Right lobe of liver (tissue), 6 donors: ENCODE data around the gene IRF1. TPM values are rescaled to one million over a fixed set of nuclear protein-coding genes. Genes with fewer than 3 reads are reported as not detected.

Source experiments
- ATAC-seq, 4 donors: fragments of 200-7000 bp; cut with Tn5 transposase; one replicate each; pipeline ENCODE4 v1.9.1; 2020; ENCODE audit warnings: mild to moderate bottlenecking in 4 of 4, moderate library complexity in 4 of 4
- DNase-seq, 3 donors: peaks; one replicate each; pipeline ENCODE4 v3.0.0-alpha.2; 2020
- H3K27ac ChIP-seq, 3 donors: fragments of 200-600 bp; one replicate each; pipeline ENCODE4 v1.8.0; 2022
- H3K27me3 ChIP-seq, 2 donors: fragments of 200-600 bp; one replicate each; pipeline ENCODE4 v1.8.0; 2022
- H3K36me3 ChIP-seq, 4 donors: fragments of 200-600 bp; sonication (generic) in 1 of 4; one replicate each; pipeline versions ENCODE4 v1.5.1 to v1.8.0; 2017 to 2022; ENCODE audit warnings: control low read depth in 1 of 4
- H3K4me1 ChIP-seq, 4 donors: fragments of 200-600 bp; sonication (generic) in 1 of 4; one replicate each; pipeline versions ENCODE4 v1.5.1 to v1.8.0; 2017 to 2022; ENCODE audit warnings: control low read depth in 1 of 4
- H3K4me3 ChIP-seq, 3 donors: fragments of 200-600 bp; one replicate each; pipeline ENCODE4 v1.8.0; 2022
- H3K9me3 ChIP-seq, 4 donors: fragments of 200-600 bp; sonication (generic) in 1 of 4; one replicate each; pipeline versions ENCODE4 v1.5.1 to v1.8.0; 2017 to 2022; ENCODE audit warnings: control low read depth in 1 of 4
- CTCF ChIP-seq, 4 donors: fragments of 200-600 bp in 3 of 4; fragments of 450-650 bp in 1 of 4; IDR thresholded peaks; one replicate each; pipeline versions ENCODE4 v1.5.1 to v1.8.0; 2016 to 2022; ENCODE audit warnings: antibody characterized with exemption in 4 of 4, mild to moderate bottlenecking in 2 of 4
- POLR2A ChIP-seq: fragments of 450-650 bp; IDR thresholded peaks from one replicate; pipeline ENCODE4 v1.6.1; 2017; ENCODE audit warnings: antibody characterized with exemption, mild to moderate bottlenecking
- WGBS: methylation state at CpG from one replicate; pipeline ENCODE4 v1.1.6; 2018; ENCODE audit warnings: low coverage, low lambda C conversion rate; ENCODE audit not compliant: insufficient coverage; ENCODE audit errors: missing lambda C conversion rate; 5-methylcytosine and 5-hydroxymethylcytosine counted together
- intact Hi-C, 2 donors: fragments of 100-400 bp; cut with DNase I; formaldehyde crosslinking; loops; one replicate each; pipeline versions ENCODE4 v1.11.2 to v1.14.1; 2022
- total RNA-seq, 6 experiments: library from RNA; depleted of rRNA in 2 of 6; stranded (reverse); fragments of >200 nt in 2 of 6; fragmentation: NEBNext Ultra II Directional in 3 of 6; extraction: Animal tissue kit (Norgen Biotek cat#: 25700) in 3 of 6; gene quantifications; one replicate each; pipeline versions ENCODE4 v1.1.0 to v1.2.4, GENCODE V29; 2016 to 2023
- donor health status: DM: no; HTN: yes; CAD: no.
- donor health status: DM: no; HTN: no; CAD: no.
- donor health status: DM: no; HTN: no; CAD: no.
- donor health status: DM: no; HTN: yes; CAD: no.
- donor health status: DM: no; HTN: yes; CAD: no.

Gene IRF1
- total RNA-seq, 6 experiments from 2014 or later, result 23.9 to 38.3 (median 30.2) TPM

- H3K4me1 ChIP-seq, result peaks cover 0 to 59% (median 39%) of the 10 kb centered on the region in 4 donors
- WGBS, result 88% methylated on average over 2 of the region's 4 CpGs
- DNase-seq (no peak), ATAC-seq (no peak)
- H3K27ac ChIP-seq, result peak overlapping the region; percentile 83 to 92 (median 92)
- H3K9me3 ChIP-seq, result no peaks in the 10 kb centered on the region
- H3K27me3 ChIP-seq, result no peaks in the 10 kb centered on the region
- H3K4me3 ChIP-seq, result no peak overlapping the region
- TF ChIP-seq POLR2A, result no peak
- TF ChIP-seq CTCF (IDR thresholded peaks at IDR 0.05), result no peak
- intact Hi-C loops, result no loop called here
- no peaks in the 10 kb centered on the region for H3K36me3 ChIP-seq
These were observed 8.2 kb upstream of the IRF1 start for GRCh38 chr5:132498686-132499271.

GRCh38 chr5:132498152-132498551 lies 7.6 kb upstream of the IRF1 start:
- no peaks in the 10 kb centered on the region for H3K27me3 ChIP-seq
- 82% methylated on average over 2 of the region's 3 CpGs for WGBS
- ATAC-seq (peak; percentile 4 to 36 (median 25)), DNase-seq (peak; percentile 85 to 87 (median 87))
- intact Hi-C loops, result no loop called here
- TF ChIP-seq POLR2A, result peak; percentile 38
- no peak for TF ChIP-seq CTCF (IDR thresholded peaks at IDR 0.05)
- H3K9me3 ChIP-seq, result no peaks in the 10 kb centered on the region
- H3K27ac ChIP-seq, result peak overlapping the region; percentile 83 to 92 (median 92)
- H3K36me3 ChIP-seq, result no peaks in the 10 kb centered on the region
- H3K4me1 ChIP-seq, result peaks cover 0 to 59% (median 37%) of the 10 kb centered on the region in 4 donors
- H3K4me3 ChIP-seq, result no peak overlapping the region

GRCh38 chr5:132497488-132497997 lies 7.0 kb upstream of the IRF1 start:
- WGBS, result 12% methylated on average over 6 of the region's 6 CpGs
- peaks cover 0 to 53% (median 34%) of the 10 kb centered on the region in 4 donors for H3K4me1 ChIP-seq

More at GRCh38 chr5:132497488-132497997, 7.0 kb upstream of the IRF1 start:
- ATAC-seq, result peak in 1 of 4 donors; percentile 30
- H3K4me3 ChIP-seq, result peak overlapping the region; percentile 61 to 94 (median 82)
- DNase-seq, result peak in 2 of 3 donors; percentile 59 to 77
- H3K27ac ChIP-seq, result peak overlapping the region; percentile 83 to 92 (median 92)
- no peak for TF ChIP-seq POLR2A
- TF ChIP-seq CTCF (IDR thresholded peaks at IDR 0.05), result no peak
- H3K27me3 ChIP-seq, result no peaks in the 10 kb centered on the region
- intact Hi-C loops, result no loop called here
- no peaks in the 10 kb centered on the region for H3K36me3 ChIP-seq
- no peaks in the 10 kb centered on the region for H3K9me3 ChIP-seq
